Measurements from ENCODE around the gene ABCA9. TPM values are rescaled to one million over a fixed set of nuclear protein-coding genes. Genes with fewer than 3 reads are reported as not detected.

The ABCA9 gene
- total RNA-seq, 1 experiment from 2014 or later = 0.05 TPM

DNA sequence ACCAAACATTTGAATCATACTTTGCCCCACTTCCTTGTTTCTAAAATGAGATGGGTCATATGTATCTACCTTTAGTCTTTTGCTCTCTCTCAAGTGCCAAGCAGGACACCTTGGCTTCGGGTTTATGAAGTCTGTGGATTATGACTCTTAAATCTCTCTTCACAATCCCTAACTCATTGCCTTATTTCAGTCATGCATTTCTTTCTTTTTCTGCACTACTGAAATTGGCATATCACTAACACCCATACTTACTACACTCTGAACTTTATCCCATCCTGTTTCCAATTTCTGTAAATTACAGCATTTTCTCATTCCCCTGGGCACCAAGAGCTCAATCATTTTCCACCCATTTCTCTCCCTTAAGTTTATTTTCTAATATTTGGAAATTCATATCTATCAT lies 42.0 kb downstream of the ABCA9 start:
- ChIA-PET POLR2A (no interaction called here), CTCF (no interaction called here)
- no peak for DNase-seq (ENCODE audit: low read depth, low spot score)
- Histone ChIP-seq H3K27ac (ENCODE audit: low read length) (no peak overlapping the region), H3K4me3 (ENCODE audit: low read depth in 2 of 2, low read length in 2 of 2) (no peak overlapping the region), H3K9me3 (ENCODE audit: control insufficient read depth, insufficient read depth, low read depth, low read length) (no peaks in the 10 kb centered on the region), H3K4me1 (ENCODE audit: control insufficient read depth, insufficient read depth, low read length) (no peaks in the 10 kb centered on the region), H3K36me3 (ENCODE audit: control insufficient read depth, insufficient read depth, low read length) (no peaks in the 10 kb centered on the region), H3K27me3 (ENCODE audit: control insufficient read depth, insufficient read depth, low read length) (no peaks in the 10 kb centered on the region)
- no TSS peak for BruUV-seq (replicated peaks)
- TF ChIP-seq TCF7L2 (IDR thresholded peaks at IDR 0.05; ENCODE audit: low read depth, low read length) (no peak), SIN3A (IDR thresholded peaks at IDR 0.05; ENCODE audit: borderline replicate concordance, insufficient read depth, low read depth, low read length) (no peak), POLR2AphosphoS5 (IDR thresholded peaks at IDR 0.05; ENCODE audit: low read depth, low read length) (no peak)
- TF ChIP-seq, protein P1, sequence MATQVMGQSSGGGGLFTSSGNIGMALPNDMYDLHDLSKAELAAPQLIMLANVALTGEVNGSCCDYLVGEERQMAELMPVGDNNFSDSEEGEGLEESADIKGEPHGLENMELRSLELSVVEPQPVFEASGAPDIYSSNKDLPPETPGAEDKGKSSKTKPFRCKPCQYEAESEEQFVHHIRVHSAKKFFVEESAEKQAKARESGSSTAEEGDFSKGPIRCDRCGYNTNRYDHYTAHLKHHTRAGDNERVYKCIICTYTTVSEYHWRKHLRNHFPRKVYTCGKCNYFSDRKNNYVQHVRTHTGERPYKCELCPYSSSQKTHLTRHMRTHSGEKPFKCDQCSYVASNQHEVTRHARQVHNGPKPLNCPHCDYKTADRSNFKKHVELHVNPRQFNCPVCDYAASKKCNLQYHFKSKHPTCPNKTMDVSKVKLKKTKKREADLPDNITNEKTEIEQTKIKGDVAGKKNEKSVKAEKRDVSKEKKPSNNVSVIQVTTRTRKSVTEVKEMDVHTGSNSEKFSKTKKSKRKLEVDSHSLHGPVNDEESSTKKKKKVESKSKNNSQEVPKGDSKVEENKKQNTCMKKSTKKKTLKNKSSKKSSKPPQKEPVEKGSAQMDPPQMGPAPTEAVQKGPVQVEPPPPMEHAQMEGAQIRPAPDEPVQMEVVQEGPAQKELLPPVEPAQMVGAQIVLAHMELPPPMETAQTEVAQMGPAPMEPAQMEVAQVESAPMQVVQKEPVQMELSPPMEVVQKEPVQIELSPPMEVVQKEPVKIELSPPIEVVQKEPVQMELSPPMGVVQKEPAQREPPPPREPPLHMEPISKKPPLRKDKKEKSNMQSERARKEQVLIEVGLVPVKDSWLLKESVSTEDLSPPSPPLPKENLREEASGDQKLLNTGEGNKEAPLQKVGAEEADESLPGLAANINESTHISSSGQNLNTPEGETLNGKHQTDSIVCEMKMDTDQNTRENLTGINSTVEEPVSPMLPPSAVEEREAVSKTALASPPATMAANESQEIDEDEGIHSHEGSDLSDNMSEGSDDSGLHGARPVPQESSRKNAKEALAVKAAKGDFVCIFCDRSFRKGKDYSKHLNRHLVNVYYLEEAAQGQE (IDR thresholded peaks at IDR 0.05; ENCODE audit: insufficient read depth in 1 of 2, low read depth in 2 of 2, low read length in 1 of 2) = no peak
- TF ChIP-seq, protein P2, sequence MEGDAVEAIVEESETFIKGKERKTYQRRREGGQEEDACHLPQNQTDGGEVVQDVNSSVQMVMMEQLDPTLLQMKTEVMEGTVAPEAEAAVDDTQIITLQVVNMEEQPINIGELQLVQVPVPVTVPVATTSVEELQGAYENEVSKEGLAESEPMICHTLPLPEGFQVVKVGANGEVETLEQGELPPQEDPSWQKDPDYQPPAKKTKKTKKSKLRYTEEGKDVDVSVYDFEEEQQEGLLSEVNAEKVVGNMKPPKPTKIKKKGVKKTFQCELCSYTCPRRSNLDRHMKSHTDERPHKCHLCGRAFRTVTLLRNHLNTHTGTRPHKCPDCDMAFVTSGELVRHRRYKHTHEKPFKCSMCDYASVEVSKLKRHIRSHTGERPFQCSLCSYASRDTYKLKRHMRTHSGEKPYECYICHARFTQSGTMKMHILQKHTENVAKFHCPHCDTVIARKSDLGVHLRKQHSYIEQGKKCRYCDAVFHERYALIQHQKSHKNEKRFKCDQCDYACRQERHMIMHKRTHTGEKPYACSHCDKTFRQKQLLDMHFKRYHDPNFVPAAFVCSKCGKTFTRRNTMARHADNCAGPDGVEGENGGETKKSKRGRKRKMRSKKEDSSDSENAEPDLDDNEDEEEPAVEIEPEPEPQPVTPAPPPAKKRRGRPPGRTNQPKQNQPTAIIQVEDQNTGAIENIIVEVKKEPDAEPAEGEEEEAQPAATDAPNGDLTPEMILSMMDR (IDR thresholded peaks at IDR 0.05) = no peak
- no peak for ATAC-seq
- intact Hi-C loops (cut with micrococcal nuclease; ENCODE audit: unreplicated experiment) (no loop called here), in situ Hi-C loops (cut with HindIII; ENCODE audit: low pct_unique_long_range_greater_than_20kb, low sequenced_read_pairs) (no loop called here)

DNA sequence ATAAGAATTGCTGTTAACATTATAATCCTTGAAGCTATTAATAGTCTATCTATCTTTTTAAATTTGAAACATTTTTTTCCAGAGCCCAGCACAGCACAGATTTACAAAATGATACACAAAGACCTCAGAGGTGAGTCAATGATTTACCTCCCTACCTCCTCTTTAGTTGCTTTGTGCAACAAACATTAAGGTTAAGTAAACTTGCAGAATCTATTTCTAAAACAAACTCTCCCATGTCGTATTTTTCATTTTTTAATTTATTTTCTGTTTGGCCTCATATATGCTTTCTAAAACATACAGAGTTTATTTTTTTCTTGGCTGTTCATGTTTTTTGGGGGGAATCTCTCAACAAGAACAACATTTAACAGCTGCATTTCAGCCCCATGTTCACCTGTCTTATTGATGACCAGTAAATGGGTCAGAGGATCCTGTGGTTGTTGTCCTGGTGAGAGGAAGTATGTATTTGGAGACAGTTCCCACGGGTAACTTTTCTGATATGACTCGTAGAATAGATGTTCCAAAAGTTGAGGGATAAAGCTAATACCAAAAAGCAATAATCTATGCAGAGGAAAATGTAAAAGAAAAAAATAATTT lies 42.6 kb downstream of the ABCA9 start:
- CTCF ChIA-PET = no interaction called here
- POLR2A ChIA-PET = no interaction called here
- TF ChIP-seq POLR2AphosphoS5 (IDR thresholded peaks at IDR 0.05; ENCODE audit: low read depth, low read length) = no peak
- TF ChIP-seq, protein P2 (IDR thresholded peaks at IDR 0.05) = no peak
- TF ChIP-seq, protein P1 (IDR thresholded peaks at IDR 0.05; ENCODE audit: insufficient read depth in 1 of 2, low read depth in 2 of 2, low read length in 1 of 2) = no peak
- TF ChIP-seq TCF7L2 (IDR thresholded peaks at IDR 0.05; ENCODE audit: low read depth, low read length) = no peak
- no peak for TF ChIP-seq SIN3A (IDR thresholded peaks at IDR 0.05; ENCODE audit: borderline replicate concordance, insufficient read depth, low read depth, low read length)
- H3K9me3 ChIP-seq (ENCODE audit: control insufficient read depth, insufficient read depth, low read depth, low read length) = no peaks in the 10 kb centered on the region
- intact Hi-C loops (cut with micrococcal nuclease; ENCODE audit: unreplicated experiment) (no loop called here), in situ Hi-C loops (cut with HindIII; ENCODE audit: low pct_unique_long_range_greater_than_20kb, low sequenced_read_pairs) (no loop called here)
- BruUV-seq (replicated peaks) = no TSS peak
- H3K27ac ChIP-seq (ENCODE audit: low read length) = no peak overlapping the region
- no peak for DNase-seq (ENCODE audit: low read depth, low spot score)
- H3K4me3 ChIP-seq (ENCODE audit: low read depth in 2 of 2, low read length in 2 of 2) = no peak overlapping the region
- no peaks in the 10 kb centered on the region for H3K27me3 ChIP-seq (ENCODE audit: control insufficient read depth, insufficient read depth, low read length)
- no peaks in the 10 kb centered on the region for H3K4me1 ChIP-seq (ENCODE audit: control insufficient read depth, insufficient read depth, low read length)
- ATAC-seq = no peak
- no peaks in the 10 kb centered on the region for H3K36me3 ChIP-seq (ENCODE audit: control insufficient read depth, insufficient read depth, low read length)
